Subcutaneous abdominal adipose tissue (tissue), 5 donors: ENCODE measurements around the gene RDH12.

ENCODE experiments used
- H3K27ac ChIP-seq: one replicate; pipeline ENCODE4 v1.7.0; 2013; ENCODE audit warnings: low read depth, mild to moderate bottlenecking, inconsistent platforms, low read length, moderate library complexity
- H3K27me3 ChIP-seq, 5 donors: one replicate each; pipeline ENCODE4 v1.7.0; 2013; ENCODE audit warnings: low read length in 5 of 5, inconsistent platforms in 1 of 5; ENCODE audit not compliant: control insufficient read depth in 5 of 5, insufficient read depth in 4 of 5
- H3K36me3 ChIP-seq, 5 donors: one replicate each; pipeline ENCODE4 v1.7.0; 2013; ENCODE audit warnings: low read length in 5 of 5; ENCODE audit not compliant: control insufficient read depth in 5 of 5, insufficient read depth in 5 of 5
- H3K4me1 ChIP-seq, 5 donors: one replicate each; pipeline ENCODE4 v1.7.0; 2013; ENCODE audit warnings: low read length in 5 of 5, mild to moderate bottlenecking in 3 of 5, moderate library complexity in 1 of 5; ENCODE audit not compliant: control insufficient read depth in 5 of 5, insufficient read depth in 5 of 5
- H3K4me3 ChIP-seq, 5 donors: one replicate each; pipeline ENCODE4 v1.7.0; 2013; ENCODE audit warnings: low read length in 5 of 5, low read depth in 1 of 5
- H3K9ac ChIP-seq, 5 donors: one replicate each; pipeline ENCODE4 v1.7.0; 2013; ENCODE audit warnings: low read length in 5 of 5, mild to moderate bottlenecking in 4 of 5, moderate library complexity in 3 of 5
- H3K9me3 ChIP-seq, 5 donors: one replicate each; pipeline ENCODE4 v1.7.0; 2013; ENCODE audit warnings: low read length in 5 of 5; ENCODE audit not compliant: control insufficient read depth in 5 of 5
- donor health status: healthy.
- donor health status: healthy.
- donor health status: healthy.
- donor health status: healthy.
- donor health status: healthy.

Gene RDH12

GRCh38 chr14:67778792-67779191 lies 77.1 kb downstream of the RDH12 start:
- H3K9ac ChIP-seq = no peak overlapping the region
- H3K36me3 ChIP-seq = peaks cover 61 to 100% (median 94%) of the 10 kb centered on the region in 5 donors
- no peak overlapping the region for H3K4me3 ChIP-seq
- no peaks in the 10 kb centered on the region for H3K9me3 ChIP-seq
- H3K27me3 ChIP-seq = no peaks in the 10 kb centered on the region
- no peak overlapping the region for H3K27ac ChIP-seq
- H3K4me1 ChIP-seq = peaks cover 0 to 9% (median 3%) of the 10 kb centered on the region in 5 donors

DNA sequence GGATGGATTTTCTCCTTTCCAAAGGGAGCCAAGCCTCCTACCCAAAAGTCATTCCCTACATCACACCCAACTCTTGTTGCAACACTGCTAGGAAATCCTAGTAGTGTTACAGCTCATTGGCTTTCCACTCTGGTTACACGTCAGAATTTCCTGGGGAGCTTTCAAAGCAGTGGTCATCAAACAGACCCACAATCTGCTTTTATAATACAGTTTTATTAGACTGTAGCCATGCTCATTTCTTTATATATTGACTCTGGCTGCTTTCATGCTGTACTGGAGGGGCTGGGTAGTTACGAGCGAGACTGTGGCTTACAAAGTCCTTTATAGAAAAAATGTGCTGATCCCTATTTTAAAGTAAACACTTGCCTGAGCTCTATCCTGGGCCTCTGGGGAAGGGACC lies 80.4 kb downstream of the RDH12 start:
- Histone ChIP-seq H3K4me1 (peaks cover 0 to 9% (median 3%) of the 10 kb centered on the region in 5 donors), H3K9me3 (no peaks in the 10 kb centered on the region), H3K9ac (no peak overlapping the region), H3K27me3 (no peaks in the 10 kb centered on the region), H3K4me3 (no peak overlapping the region), H3K36me3 (peaks cover 60 to 100% (median 93%) of the 10 kb centered on the region in 5 donors), H3K27ac (no peak overlapping the region)
